Uterus (tissue), 4 donors: ENCODE measurements around the gene ZNF862. TPM values are rescaled to one million over a fixed set of nuclear protein-coding genes. Genes with fewer than 3 reads are reported as not detected.

ENCODE experiments used
- DNase-seq, 2 donors: peaks; one replicate each; pipeline ENCODE4 v3.0.0-alpha.2; 2019 to 2020
- H3K27ac ChIP-seq, 2 donors: fragments of 200-600 bp; sonication (generic); 1 replicate in 1 of 2; 2 replicates in 1 of 2; pipeline ENCODE4 v1.5.1; 2016 to 2018
- H3K27me3 ChIP-seq, 2 donors: fragments of 200-600 bp; sonication (generic); one replicate each; pipeline ENCODE4 v1.5.1; 2018 to 2019; ENCODE audit warnings: control low read depth in 1 of 2
- H3K36me3 ChIP-seq, 2 donors: fragments of 200-600 bp; sonication (generic); one replicate each; pipeline ENCODE4 v1.5.1; 2019; ENCODE audit warnings: control low read depth in 1 of 2
- H3K4me1 ChIP-seq, 2 donors: fragments of 200-600 bp; sonication (generic); one replicate each; pipeline ENCODE4 v1.5.1; 2018 to 2019; ENCODE audit warnings: control low read depth in 1 of 2
- H3K4me3 ChIP-seq, 2 donors: fragments of 200-600 bp; sonication (generic); 1 replicate in 1 of 2; 2 replicates in 1 of 2; pipeline ENCODE4 v1.5.1; 2018 to 2019; ENCODE audit warnings: mild to moderate bottlenecking in 1 of 2
- H3K9me3 ChIP-seq, 2 donors: fragments of 200-600 bp; sonication (generic); one replicate each; pipeline ENCODE4 v1.5.1; 2019; ENCODE audit warnings: control low read depth in 1 of 2
- POLR2A ChIP-seq, 2 donors: fragments of 450-650 bp; IDR thresholded peaks; one replicate each; pipeline ENCODE4 v1.6.1; 2016; ENCODE audit warnings: antibody characterized with exemption in 2 of 2, mild to moderate bottlenecking in 1 of 2, moderate library complexity in 1 of 2
- intact Hi-C: fragments of 100-400 bp; cut with DNase I; formaldehyde crosslinking; loops from one replicate; pipeline ENCODE4 v1.15.1; 2023; ENCODE audit warnings: low total_unique reads
- total RNA-seq, 4 donors: library from RNA; depleted of rRNA in 3 of 4; stranded (reverse); fragments of >200 nt in 3 of 4; gene quantifications; one replicate each; pipeline versions ENCODE4 v1.1.0 to v1.2.4, GENCODE V29; 2014 to 2023
- TF ChIP-seq, protein P1 (sequence below), 4 experiments: fragments of 200-600 bp in 2 of 4; fragments of 450-650 bp in 2 of 4; sonication (generic) in 2 of 4; IDR thresholded peaks; one replicate each; pipeline ENCODE4 v1.5.1; 2016 to 2019; ENCODE audit warnings: antibody characterized with exemption in 4 of 4, mild to moderate bottlenecking in 2 of 4, moderate library complexity in 1 of 4
- donor health status: DM: yes; HTN: yes; CAD: no.

Gene ZNF862
- total RNA-seq = 10 to 100 TPM in 2 of 4 donors, 1 to 10 TPM in 2; 1.8 to 39.4 (median 14.6) TPM

DNA sequence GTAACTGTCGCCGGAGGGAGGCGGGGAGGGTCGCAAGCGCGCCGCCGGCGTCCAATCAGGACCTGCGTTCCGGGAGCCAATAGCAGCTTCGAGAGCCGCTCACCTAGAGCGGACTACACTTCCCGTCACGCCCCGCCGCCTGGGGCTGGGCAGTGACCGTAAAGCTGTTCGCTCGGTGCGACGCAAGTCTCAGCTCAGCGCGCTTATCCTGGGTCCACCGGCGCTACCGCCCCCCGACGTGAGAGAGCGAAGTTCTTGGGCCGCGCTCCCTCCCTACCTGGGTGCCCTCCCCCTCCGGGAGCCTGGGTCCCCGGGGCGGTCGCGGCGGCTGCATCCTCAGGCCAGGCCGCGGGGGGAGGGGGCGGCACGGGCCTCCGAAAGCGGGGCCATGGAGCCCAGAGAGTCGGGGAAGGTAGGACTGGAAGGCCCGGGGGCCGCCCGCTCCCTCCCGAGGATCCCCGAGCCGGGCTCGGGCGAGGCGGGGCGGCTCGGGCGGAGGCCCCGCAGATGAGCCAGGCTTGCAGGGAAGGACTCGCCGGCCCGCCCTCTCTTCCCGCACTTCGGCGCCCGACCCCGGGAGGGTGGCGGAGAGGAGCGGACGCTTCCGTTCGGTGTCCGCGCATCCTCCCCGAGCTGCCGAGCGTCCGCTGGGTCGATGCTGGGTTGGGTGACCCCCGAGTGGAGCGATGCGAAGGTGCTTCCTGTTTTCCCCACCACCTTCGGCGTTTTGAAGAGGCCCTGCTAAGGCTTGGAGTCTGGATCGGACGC, at the start of gene ZNF862:
Gene ZNF862 (plus strand): TSS at position 152 of the 768 bp plus-strand sequence. CDS start 237 bp downstream, at position 389.
- Histone ChIP-seq H3K9me3 (no peaks in the 10 kb centered on the region), H3K4me1 (no peaks in the 10 kb centered on the region), H3K27ac (peak within 1 kb of the TSS; percentile 83 to 96), H3K36me3 (no peaks in the 10 kb centered on the region), H3K4me3 (peak within 1 kb of the TSS; percentile 61 to 90), H3K27me3 (no peaks in the 10 kb centered on the region)
- TF ChIP-seq POLR2A (IDR thresholded peaks at IDR 0.05) = peak; percentile 81 to 90
- TF ChIP-seq, protein P1, sequence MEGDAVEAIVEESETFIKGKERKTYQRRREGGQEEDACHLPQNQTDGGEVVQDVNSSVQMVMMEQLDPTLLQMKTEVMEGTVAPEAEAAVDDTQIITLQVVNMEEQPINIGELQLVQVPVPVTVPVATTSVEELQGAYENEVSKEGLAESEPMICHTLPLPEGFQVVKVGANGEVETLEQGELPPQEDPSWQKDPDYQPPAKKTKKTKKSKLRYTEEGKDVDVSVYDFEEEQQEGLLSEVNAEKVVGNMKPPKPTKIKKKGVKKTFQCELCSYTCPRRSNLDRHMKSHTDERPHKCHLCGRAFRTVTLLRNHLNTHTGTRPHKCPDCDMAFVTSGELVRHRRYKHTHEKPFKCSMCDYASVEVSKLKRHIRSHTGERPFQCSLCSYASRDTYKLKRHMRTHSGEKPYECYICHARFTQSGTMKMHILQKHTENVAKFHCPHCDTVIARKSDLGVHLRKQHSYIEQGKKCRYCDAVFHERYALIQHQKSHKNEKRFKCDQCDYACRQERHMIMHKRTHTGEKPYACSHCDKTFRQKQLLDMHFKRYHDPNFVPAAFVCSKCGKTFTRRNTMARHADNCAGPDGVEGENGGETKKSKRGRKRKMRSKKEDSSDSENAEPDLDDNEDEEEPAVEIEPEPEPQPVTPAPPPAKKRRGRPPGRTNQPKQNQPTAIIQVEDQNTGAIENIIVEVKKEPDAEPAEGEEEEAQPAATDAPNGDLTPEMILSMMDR (IDR thresholded peaks at IDR 0.05) = peak in 2 of 4 experiments; percentile 10 to 30
- peak; percentile 97 for DNase-seq
- intact Hi-C loops = loop anchor here (5.0 to 10.0 kb wide), 2 partner anchors 64 to 126 kb away; partner anchors contain the start of gene ZNF467

DNA sequence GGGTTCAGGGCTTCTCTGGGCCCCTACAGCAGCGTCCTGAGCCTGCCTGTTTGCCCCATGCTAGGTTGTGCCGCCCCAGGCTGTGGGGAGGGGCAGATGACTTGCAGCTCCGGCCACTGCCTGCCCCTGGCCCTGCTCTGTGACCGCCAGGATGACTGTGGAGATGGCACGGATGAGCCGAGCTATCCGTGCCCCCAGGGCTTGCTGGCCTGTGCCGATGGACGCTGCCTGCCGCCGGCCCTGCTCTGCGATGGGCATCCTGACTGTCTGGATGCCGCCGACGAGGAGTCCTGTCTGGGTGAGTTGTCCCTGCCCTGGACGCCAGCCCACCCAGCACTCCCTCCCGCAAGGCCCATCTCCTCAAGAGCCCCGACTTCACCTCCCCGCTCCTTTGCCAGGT, 49.1 kb upstream of the ZNF862 start:
- H3K9me3 ChIP-seq = no peaks in the 10 kb centered on the region
- DNase-seq = no peak
- H3K4me3 ChIP-seq = no peak overlapping the region
- TF ChIP-seq, protein P1 (IDR thresholded peaks at IDR 0.05) = no peak
- no peak for TF ChIP-seq POLR2A (IDR thresholded peaks at IDR 0.05)
- H3K4me1 ChIP-seq = no peaks in the 10 kb centered on the region
- no peak overlapping the region for H3K27ac ChIP-seq
- intact Hi-C loops = no loop called here
- no peaks in the 10 kb centered on the region for H3K27me3 ChIP-seq
- no peaks in the 10 kb centered on the region for H3K36me3 ChIP-seq

DNA sequence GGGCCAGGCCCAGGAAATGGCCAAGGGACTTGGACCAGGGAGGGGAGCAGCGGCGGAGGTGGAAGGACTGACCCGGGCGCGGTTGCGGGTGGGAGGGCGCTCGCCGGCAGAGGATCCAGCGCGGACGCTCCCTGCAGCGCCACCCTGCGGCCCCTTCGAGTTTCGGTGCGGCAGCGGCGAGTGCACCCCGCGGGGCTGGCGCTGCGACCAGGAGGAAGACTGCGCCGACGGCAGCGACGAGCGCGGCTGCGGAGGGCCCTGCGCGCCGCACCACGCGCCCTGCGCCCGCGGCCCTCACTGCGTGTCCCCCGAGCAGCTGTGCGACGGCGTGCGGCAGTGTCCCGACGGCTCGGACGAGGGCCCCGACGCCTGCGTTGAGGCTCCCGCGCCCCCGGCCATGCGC, 48.0 kb upstream of the ZNF862 start:
- intact Hi-C loops = no loop called here
- Histone ChIP-seq H3K27ac (no peak overlapping the region), H3K27me3 (no peaks in the 10 kb centered on the region), H3K36me3 (no peaks in the 10 kb centered on the region), H3K4me3 (no peak overlapping the region), H3K4me1 (no peaks in the 10 kb centered on the region), H3K9me3 (no peaks in the 10 kb centered on the region)
- no peak for DNase-seq
- TF ChIP-seq POLR2A (IDR thresholded peaks at IDR 0.05) = no peak
- TF ChIP-seq, protein P1 (IDR thresholded peaks at IDR 0.05) = peak in 3 of 4 experiments; percentile 19 to 46 (median 40)

DNA sequence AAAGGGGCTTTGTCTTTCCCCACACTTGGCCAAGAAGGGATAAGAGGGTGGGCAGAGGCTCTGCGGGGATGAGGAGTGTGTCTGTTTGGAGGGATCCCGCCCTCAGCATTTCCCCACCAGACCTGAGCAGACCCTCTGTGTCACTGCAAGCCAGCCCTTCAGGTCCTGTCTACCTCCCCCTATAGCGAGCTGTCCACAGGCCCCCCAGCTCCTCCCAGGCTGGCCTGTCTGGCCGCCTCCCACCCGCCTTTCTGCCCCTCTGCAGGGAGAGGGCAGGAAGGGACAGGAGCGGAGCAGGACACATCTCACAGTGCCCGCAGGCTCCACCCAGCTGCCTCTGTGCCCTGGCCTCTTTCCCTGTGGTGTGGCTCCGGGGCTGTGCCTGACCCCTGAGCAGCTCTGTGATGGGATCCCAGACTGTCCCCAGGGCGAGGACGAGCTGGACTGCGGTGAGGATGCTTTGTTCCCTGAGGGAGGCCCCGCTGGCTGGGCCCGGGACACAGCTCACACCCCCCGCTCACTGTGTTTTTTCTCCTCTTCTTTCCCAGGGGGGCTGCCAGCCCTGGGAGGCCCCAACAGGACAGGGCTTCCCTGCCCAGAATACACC, 47.3 kb upstream of the ZNF862 start:
- intact Hi-C loops = no loop called here

More for the DNA sequence above, 47.3 kb upstream of the ZNF862 start:
- H3K9me3 ChIP-seq = no peaks in the 10 kb centered on the region
- no peak overlapping the region for H3K27ac ChIP-seq
- H3K36me3 ChIP-seq = no peaks in the 10 kb centered on the region
- no peaks in the 10 kb centered on the region for H3K4me1 ChIP-seq
- no peaks in the 10 kb centered on the region for H3K27me3 ChIP-seq
- H3K4me3 ChIP-seq = no peak overlapping the region
- DNase-seq = no peak
- TF ChIP-seq, protein P1 (IDR thresholded peaks at IDR 0.05) = no peak
- TF ChIP-seq POLR2A (IDR thresholded peaks at IDR 0.05) = no peak
